Activated T-helper 9 cell treated with anti-CD3 and anti-CD28 coated beads, Interleukin-2, amount 50 U/mL, for 16 hours (primary cell): ENCODE measurements around the gene CTCFL.

ENCODE experiments used
- DNase-seq: peaks from one replicate; pipeline ENCODE4 v3.0.0-alpha.2; 2020; ENCODE audit warnings: low read depth

CTCFL gene

GRCh38 chr20:57559658-57560553 is 35.0 kb upstream of the CTCFL start:
- no peak for DNase-seq

GRCh38 chr20:57559289-57559634 is 34.3 kb upstream of the CTCFL start:
- no peak for DNase-seq

- DNase-seq = no peak
Measured at GRCh38 chr20:57558614-57559288, 33.8 kb upstream of the CTCFL start.

- DNase-seq = no peak
Measured at GRCh38 chr20:57557926-57558613, 33.1 kb upstream of the CTCFL start.

- DNase-seq = no peak
Measured at GRCh38 chr20:57556980-57557274, 32.0 kb upstream of the CTCFL start.

GRCh38 chr20:57555457-57556184 is 30.7 kb upstream of the CTCFL start:
- DNase-seq = no peak

- DNase-seq = no peak
Measured at GRCh38 chr20:57553376-57554018, 28.6 kb upstream of the CTCFL start.

GRCh38 chr20:57552471-57552870 is 27.5 kb upstream of the CTCFL start:
- DNase-seq = no peak

- no peak for DNase-seq
Measured at GRCh38 chr20:57548177-57549058, 23.5 kb upstream of the CTCFL start.

GRCh38 chr20:57546956-57547649 is 22.2 kb upstream of the CTCFL start:
- DNase-seq = no peak

GRCh38 chr20:57545927-57546662 is 21.2 kb upstream of the CTCFL start:
- DNase-seq = no peak

GRCh38 chr20:57544838-57545564 is 20.1 kb upstream of the CTCFL start:
- DNase-seq = no peak

- DNase-seq = no peak
Measured at GRCh38 chr20:57543754-57544153, 18.8 kb upstream of the CTCFL start.

GRCh38 chr20:57540890-57541580 is 16.1 kb upstream of the CTCFL start:
- DNase-seq = no peak

- DNase-seq = no peak
Measured at GRCh38 chr20:57539889-57540288, 14.9 kb upstream of the CTCFL start.

- no peak for DNase-seq
Measured at GRCh38 chr20:57537822-57538221, 12.9 kb upstream of the CTCFL start.

GRCh38 chr20:57536771-57537724 is 12.1 kb upstream of the CTCFL start:
- DNase-seq = no peak
